Mesenchymal stem cell (in vitro differentiated cells and primary cell): ENCODE results near the gene TSPEAR.

Source experiments
- DNase-seq: peaks from one replicate; pipeline ENCODE4 v3.0.0-alpha.2; 2013
- H2AFZ ChIP-seq: one replicate; pipeline ENCODE4 v1.6.1; 2013; ENCODE audit warnings: low read depth, mild to moderate bottlenecking, control low read depth, inconsistent platforms, low read length, moderate library complexity
- H2AK5ac ChIP-seq: 2 replicates; pipeline ENCODE4 v1.6.1; 2013; ENCODE audit warnings: low read length, moderate library complexity, mild to moderate bottlenecking, inconsistent platforms; ENCODE audit not compliant: severe bottlenecking
- H2BK120ac ChIP-seq: one replicate; pipeline ENCODE4 v1.6.1; 2013; ENCODE audit warnings: low read depth, mild to moderate bottlenecking, inconsistent platforms, low read length, moderate library complexity
- H2BK12ac ChIP-seq, 2 experiments: one replicate each; pipeline ENCODE4 v1.6.1; 2013; ENCODE audit warnings: inconsistent platforms in 2 of 2, low read length in 2 of 2, mild to moderate bottlenecking in 2 of 2, moderate library complexity in 2 of 2, control low read depth in 1 of 2
- H2BK15ac ChIP-seq: one replicate; pipeline ENCODE4 v1.6.1; 2013; ENCODE audit warnings: mild to moderate bottlenecking, low read depth, inconsistent platforms; ENCODE audit not compliant: poor library complexity, severe bottlenecking
- H2BK5ac ChIP-seq: 2 replicates; pipeline ENCODE4 v1.6.1; 2013; ENCODE audit warnings: low read depth, mild to moderate bottlenecking, low read length, control low read depth, inconsistent platforms; ENCODE audit not compliant: poor library complexity, severe bottlenecking
- H3K14ac ChIP-seq, 2 experiments: one replicate each; pipeline ENCODE4 v1.6.1; 2013; ENCODE audit warnings: inconsistent platforms in 2 of 2, low read length in 2 of 2, control low read depth in 1 of 2, mild to moderate bottlenecking in 1 of 2, moderate library complexity in 1 of 2
- H3K18ac ChIP-seq, 2 experiments: one replicate each; pipeline ENCODE4 v1.6.1; 2013; ENCODE audit warnings: inconsistent platforms in 2 of 2, low read length in 2 of 2, control low read depth in 1 of 2, low read depth in 1 of 2, mild to moderate bottlenecking in 1 of 2
- H3K23ac ChIP-seq, 2 experiments: one replicate each; pipeline ENCODE4 v1.6.1; 2013; ENCODE audit warnings: inconsistent platforms in 2 of 2, low read length in 2 of 2, mild to moderate bottlenecking in 2 of 2, moderate library complexity in 2 of 2, control low read depth in 1 of 2
- H3K27ac ChIP-seq: 2 replicates; pipeline ENCODE4 v1.5.1; 2013; ENCODE audit warnings: mild to moderate bottlenecking, moderate library complexity, low read length, control low read depth, inconsistent platforms; ENCODE audit not compliant: poor library complexity, severe bottlenecking
- H3K27me3 ChIP-seq, 2 experiments: 2 replicates each; pipeline versions ENCODE4 v1.6.1 to v1.7.0; 2013; ENCODE audit warnings: low read length in 2 of 2, mild to moderate bottlenecking in 2 of 2, moderate library complexity in 2 of 2, control low read depth in 1 of 2, inconsistent platforms in 1 of 2; ENCODE audit not compliant: control insufficient read depth in 1 of 2, insufficient read depth in 1 of 2
- H3K36me3 ChIP-seq, 2 experiments: 2 replicates each; pipeline versions ENCODE4 v1.6.1 to v1.7.0; 2013; ENCODE audit warnings: low read length in 2 of 2, control low read depth in 1 of 2, inconsistent platforms in 1 of 2, low read depth in 1 of 2, mild to moderate bottlenecking in 1 of 2; ENCODE audit not compliant: insufficient read depth in 2 of 2, control insufficient read depth in 1 of 2
- H3K4ac ChIP-seq, 2 experiments: one replicate each; pipeline ENCODE4 v1.6.1; 2013; ENCODE audit warnings: inconsistent platforms in 2 of 2, low read length in 2 of 2, mild to moderate bottlenecking in 2 of 2, moderate library complexity in 2 of 2, control low read depth in 1 of 2, low read depth in 1 of 2
- H3K4me1 ChIP-seq: 2 replicates; pipeline ENCODE4 v1.6.1; 2013; ENCODE audit warnings: low read depth, low read length, control low read depth; ENCODE audit not compliant: control insufficient read depth, insufficient read depth
- H3K4me2 ChIP-seq: 2 replicates; pipeline ENCODE4 v1.6.1; 2013; ENCODE audit warnings: low read length, mild to moderate bottlenecking, inconsistent platforms; ENCODE audit not compliant: poor library complexity, severe bottlenecking
- H3K4me3 ChIP-seq, 2 experiments: 2 replicates each; pipeline versions ENCODE4 v1.5.1 to v1.7.0; 2013; ENCODE audit warnings: low read length in 2 of 2, mild to moderate bottlenecking in 2 of 2, control low read depth in 1 of 2, low read depth in 1 of 2; ENCODE audit not compliant: insufficient read depth in 1 of 2
- H3K79me1 ChIP-seq: replicated peaks from 2 replicates; pipeline ENCODE4 v1.6.1; 2013; ENCODE audit warnings: mild to moderate bottlenecking, control low read depth, low read length, inconsistent platforms; ENCODE audit not compliant: poor library complexity, severe bottlenecking
- H3K9ac ChIP-seq: 2 replicates; pipeline ENCODE4 v1.7.0; 2013; ENCODE audit warnings: mild to moderate bottlenecking, low read length, moderate library complexity
- H3K9me3 ChIP-seq: 2 replicates; pipeline ENCODE4 v1.7.0; 2013; ENCODE audit warnings: mild to moderate bottlenecking, low read length; ENCODE audit not compliant: control insufficient read depth
- H4K8ac ChIP-seq: one replicate; pipeline ENCODE4 v1.6.1; 2013; ENCODE audit warnings: inconsistent platforms, mild to moderate bottlenecking, low read length, moderate library complexity
- H4K91ac ChIP-seq: one replicate; pipeline ENCODE4 v1.6.1; 2013; ENCODE audit warnings: mild to moderate bottlenecking, low read length, inconsistent platforms
- WGBS: methylation state at CpG from one replicate; pipeline ENCODE4 v1.1.7; 2013; ENCODE audit warnings: mixed read lengths; 5-methylcytosine and 5-hydroxymethylcytosine counted together

TSPEAR gene

GRCh38 chr21:44557491-44558328 lies 153.7 kb downstream of the TSPEAR start:
- no peak overlapping the region for H3K4me3 ChIP-seq
- no peak overlapping the region for H2BK12ac ChIP-seq
- H3K79me1 ChIP-seq = no peaks in the 10 kb centered on the region
- H3K36me3 ChIP-seq = no peaks in the 10 kb centered on the region
- peak overlapping the region in 1 of 2 experiments; percentile 62 for H3K14ac ChIP-seq
- H3K27me3 ChIP-seq = peaks cover 11 to 45% of the 10 kb centered on the region in 2 experiments
- H4K8ac ChIP-seq = no peak overlapping the region
- 69% methylated on average over 30 of the region's 30 CpGs for WGBS
- DNase-seq = no peak
- no peak overlapping the region for H3K4me2 ChIP-seq
- no peak overlapping the region for H3K18ac ChIP-seq
- H3K9ac ChIP-seq = no peak overlapping the region
- no peak overlapping the region for H3K4ac ChIP-seq
- no peak overlapping the region for H2BK120ac ChIP-seq
- no peak overlapping the region for H2AFZ ChIP-seq
- H3K23ac ChIP-seq = no peak overlapping the region
- H3K9me3 ChIP-seq = peaks cover 4% of the 10 kb centered on the region
- H3K27ac ChIP-seq = no peak overlapping the region
- H3K4me1 ChIP-seq = peaks cover 2% of the 10 kb centered on the region
- H2BK15ac ChIP-seq = no peak overlapping the region
- H2AK5ac ChIP-seq = no peak overlapping the region
- no peak overlapping the region for H2BK5ac ChIP-seq
- H4K91ac ChIP-seq = no peak overlapping the region

GRCh38 chr21:44556879-44557278 lies 154.5 kb downstream of the TSPEAR start:
- Histone ChIP-seq H4K91ac (no peak overlapping the region), H3K79me1 (no peaks in the 10 kb centered on the region), H3K27ac (no peak overlapping the region), H2BK12ac (no peak overlapping the region), H3K4me3 (no peak overlapping the region), H3K36me3 (no peaks in the 10 kb centered on the region), H2AK5ac (no peak overlapping the region), H3K27me3 (peaks cover 20 to 53% of the 10 kb centered on the region in 2 experiments), H3K9ac (no peak overlapping the region), H2BK120ac (no peak overlapping the region), H3K18ac (no peak overlapping the region), H3K4me1 (peaks cover 2% of the 10 kb centered on the region), H3K4me2 (no peak overlapping the region), H2AFZ (no peak overlapping the region), H4K8ac (no peak overlapping the region), H3K9me3 (no peaks in the 10 kb centered on the region), H2BK5ac (no peak overlapping the region), H3K4ac (no peak overlapping the region), H3K14ac (no peak overlapping the region), H2BK15ac (no peak overlapping the region), H3K23ac (no peak overlapping the region)
- WGBS = 86% methylated on average over 9 of the region's 9 CpGs
- DNase-seq = no peak

DNA sequence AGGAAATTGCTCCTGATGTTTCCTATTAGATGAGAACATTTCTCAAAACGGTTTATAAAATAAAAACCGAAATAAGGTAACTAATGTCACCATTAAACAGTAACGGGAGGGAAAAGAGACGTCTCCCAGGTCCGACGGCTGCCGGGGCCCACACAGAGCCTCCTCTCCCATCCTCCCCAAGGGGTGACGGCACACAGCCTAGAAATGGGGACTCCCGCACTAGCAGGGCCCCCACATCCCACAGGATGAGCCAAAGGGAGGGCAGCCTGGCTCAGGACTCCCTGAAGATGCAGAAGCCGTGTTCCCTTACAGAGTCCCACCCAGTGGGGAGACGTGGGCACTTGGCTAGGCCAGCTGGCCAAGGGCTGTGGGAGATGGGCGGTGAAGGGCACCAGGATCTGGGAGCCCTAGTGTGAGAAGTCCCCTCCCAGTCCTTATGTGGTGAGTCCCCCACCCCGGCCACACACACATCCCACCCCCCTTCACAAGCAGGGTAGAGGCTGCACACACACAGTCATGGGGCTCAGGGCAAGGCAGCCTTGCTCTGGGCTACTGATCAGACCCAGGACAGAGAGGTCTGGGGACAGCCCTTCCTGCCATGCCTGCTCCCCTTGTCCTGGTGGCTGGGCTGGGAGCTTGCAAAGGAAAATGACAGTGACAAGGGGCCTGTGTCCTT lies 156.0 kb downstream of the TSPEAR start:
- Histone ChIP-seq H3K4me1 (peaks cover 2% of the 10 kb centered on the region), H3K23ac (no peak overlapping the region), H3K9ac (no peak overlapping the region), H4K91ac (no peak overlapping the region), H3K14ac (no peak overlapping the region), H3K18ac (no peak overlapping the region), H2BK5ac (no peak overlapping the region), H2AFZ (no peak overlapping the region), H2BK15ac (no peak overlapping the region), H3K9me3 (no peaks in the 10 kb centered on the region), H4K8ac (no peak overlapping the region), H3K4me3 (no peak overlapping the region), H3K4me2 (no peak overlapping the region), H3K27me3 (peaks cover 27 to 53% of the 10 kb centered on the region in 2 experiments), H3K36me3 (no peaks in the 10 kb centered on the region), H3K79me1 (no peaks in the 10 kb centered on the region), H2AK5ac (no peak overlapping the region), H2BK120ac (no peak overlapping the region), H3K27ac (no peak overlapping the region), H3K4ac (no peak overlapping the region), H2BK12ac (no peak overlapping the region)
- no peak for DNase-seq
- 76% methylated on average over 13 of the region's 13 CpGs for WGBS

GRCh38 chr21:44552681-44553080 lies 158.7 kb downstream of the TSPEAR start:
- H3K9me3 ChIP-seq = peaks cover 3% of the 10 kb centered on the region
- no peak overlapping the region for H3K23ac ChIP-seq
- H2BK12ac ChIP-seq = no peak overlapping the region
- no peak overlapping the region for H4K91ac ChIP-seq
- H3K27me3 ChIP-seq = peaks cover 25 to 60% of the 10 kb centered on the region in 2 experiments
- no peak overlapping the region for H3K9ac ChIP-seq
- no peak overlapping the region for H4K8ac ChIP-seq
- H2BK5ac ChIP-seq = no peak overlapping the region
- no peaks in the 10 kb centered on the region for H3K36me3 ChIP-seq
- H2AFZ ChIP-seq = no peak overlapping the region
- no peak overlapping the region for H3K14ac ChIP-seq
- H3K27ac ChIP-seq = no peak overlapping the region
- WGBS = 74% methylated on average over 13 of the region's 13 CpGs
- H2AK5ac ChIP-seq = no peak overlapping the region
- no peak overlapping the region for H3K4me2 ChIP-seq
- H3K79me1 ChIP-seq = no peaks in the 10 kb centered on the region
- no peak overlapping the region for H3K4ac ChIP-seq
- no peak overlapping the region for H3K4me3 ChIP-seq
- H2BK120ac ChIP-seq = no peak overlapping the region
- no peak for DNase-seq
- no peak overlapping the region for H3K18ac ChIP-seq
- no peak overlapping the region for H2BK15ac ChIP-seq
- no peaks in the 10 kb centered on the region for H3K4me1 ChIP-seq
